ENCODE results near the gene CD2BP2. TPM values are rescaled to one million over a fixed set of nuclear protein-coding genes. Genes with fewer than 3 reads are reported as not detected.
"Not testable (repeated sequence)": the region's sequence is repeated elsewhere in the genome, so short reads cannot be mapped to it uniquely, and the experiment has no call there.

The CD2BP2 gene
- total RNA-seq, 4 donors from 2014 or later, result 43.1 to 68.1 (median 54.3) TPM

DNA sequence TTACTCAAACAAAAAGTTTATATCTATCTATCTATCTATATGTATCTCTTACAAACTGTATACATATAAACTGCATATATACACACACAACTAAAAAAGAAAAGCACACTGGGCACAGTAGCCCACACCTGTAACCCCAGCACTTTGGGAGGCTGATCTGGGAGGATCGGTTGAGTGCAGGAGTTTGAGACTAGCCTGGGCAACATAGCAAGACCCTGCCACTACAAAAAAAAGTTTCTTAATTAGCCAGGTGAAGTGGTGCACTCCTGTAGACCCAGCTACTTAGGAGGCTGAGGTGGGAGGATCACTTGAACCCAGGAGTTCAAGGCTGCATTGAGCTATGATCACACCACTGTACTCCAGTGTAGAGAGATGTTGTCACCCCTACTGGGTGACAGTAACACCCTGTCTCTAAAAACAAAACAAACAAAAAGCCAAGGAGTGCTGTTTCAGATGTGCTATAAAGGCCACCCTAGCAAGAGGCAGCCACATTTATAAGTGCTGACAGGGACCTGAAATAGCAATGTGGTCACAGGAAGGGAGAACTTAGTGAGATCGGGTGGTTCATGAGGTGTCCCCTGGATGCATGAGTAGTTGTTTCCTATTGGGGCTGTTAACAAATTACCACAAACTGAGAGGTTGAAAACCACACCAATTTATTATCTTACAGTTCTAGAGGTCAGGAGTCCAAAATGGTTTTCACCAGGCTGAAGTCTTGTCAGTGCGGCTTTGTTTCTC, 4.8 kb downstream of the CD2BP2 start:
- Histone ChIP-seq H3K4me1 (peaks cover 3 to 37% (median 26%) of the 10 kb centered on the region in 3 donors), H3K36me3 (peaks cover 0 to 48% of the 10 kb centered on the region in 2 donors), H3K9me3 (no peaks in the 10 kb centered on the region), H3K4me3 (no peak overlapping the region), H3K27me3 (no peaks in the 10 kb centered on the region), H3K27ac (no peak overlapping the region)
- no peak for TF ChIP-seq POLR2A (IDR thresholded peaks at IDR 0.05)
- no peak for TF ChIP-seq POLR2AphosphoS5 (IDR thresholded peaks at IDR 0.05)
- no peak for TF ChIP-seq EP300 (IDR thresholded peaks at IDR 0.05)
- TF ChIP-seq, protein P1, sequence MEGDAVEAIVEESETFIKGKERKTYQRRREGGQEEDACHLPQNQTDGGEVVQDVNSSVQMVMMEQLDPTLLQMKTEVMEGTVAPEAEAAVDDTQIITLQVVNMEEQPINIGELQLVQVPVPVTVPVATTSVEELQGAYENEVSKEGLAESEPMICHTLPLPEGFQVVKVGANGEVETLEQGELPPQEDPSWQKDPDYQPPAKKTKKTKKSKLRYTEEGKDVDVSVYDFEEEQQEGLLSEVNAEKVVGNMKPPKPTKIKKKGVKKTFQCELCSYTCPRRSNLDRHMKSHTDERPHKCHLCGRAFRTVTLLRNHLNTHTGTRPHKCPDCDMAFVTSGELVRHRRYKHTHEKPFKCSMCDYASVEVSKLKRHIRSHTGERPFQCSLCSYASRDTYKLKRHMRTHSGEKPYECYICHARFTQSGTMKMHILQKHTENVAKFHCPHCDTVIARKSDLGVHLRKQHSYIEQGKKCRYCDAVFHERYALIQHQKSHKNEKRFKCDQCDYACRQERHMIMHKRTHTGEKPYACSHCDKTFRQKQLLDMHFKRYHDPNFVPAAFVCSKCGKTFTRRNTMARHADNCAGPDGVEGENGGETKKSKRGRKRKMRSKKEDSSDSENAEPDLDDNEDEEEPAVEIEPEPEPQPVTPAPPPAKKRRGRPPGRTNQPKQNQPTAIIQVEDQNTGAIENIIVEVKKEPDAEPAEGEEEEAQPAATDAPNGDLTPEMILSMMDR (IDR thresholded peaks at IDR 0.05), result no peak
- ATAC-seq, result no peak
- 68 to 75% methylated on average over 2 to 3 of the region's 3 CpGs for WGBS, 2 donors (ENCODE audit: low coverage in 1 of 2)

DNA sequence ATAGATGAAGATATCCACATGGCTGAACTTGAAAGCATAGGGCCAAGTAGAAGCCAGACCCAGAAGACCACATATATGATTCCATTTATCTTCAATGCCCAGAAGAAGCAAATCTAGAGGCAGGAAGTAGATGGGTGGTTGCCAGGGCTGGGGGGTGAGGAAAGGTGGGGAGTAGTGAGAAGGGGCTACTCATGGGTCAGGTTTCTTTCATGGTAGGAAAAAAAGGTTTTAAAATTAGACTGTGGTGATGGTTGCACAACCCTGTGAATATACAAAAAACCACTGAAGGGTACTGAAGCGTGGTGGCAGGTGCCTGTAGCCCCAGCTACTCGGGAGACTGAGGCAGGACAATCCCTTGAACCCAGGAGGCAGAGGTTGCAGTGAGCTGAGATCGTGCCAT, 5.4 kb downstream of the CD2BP2 start:
- no peak for TF ChIP-seq POLR2A (IDR thresholded peaks at IDR 0.05)
- TF ChIP-seq, protein P1 (IDR thresholded peaks at IDR 0.05), result no peak
- TF ChIP-seq POLR2AphosphoS5 (IDR thresholded peaks at IDR 0.05), result no peak
- TF ChIP-seq EP300 (IDR thresholded peaks at IDR 0.05), result no peak
- Histone ChIP-seq H3K4me1 (peaks cover 3 to 37% (median 26%) of the 10 kb centered on the region in 3 donors), H3K27ac (peak overlapping the region in 1 of 4 donors; percentile 19), H3K36me3 (peaks cover 0 to 48% of the 10 kb centered on the region in 2 donors), H3K27me3 (no peaks in the 10 kb centered on the region), H3K9me3 (no peaks in the 10 kb centered on the region), H3K4me3 (no peak overlapping the region)
- WGBS, 2 donors (ENCODE audit: low coverage in 1 of 2), result 66 to 92% methylated on average over 2 to 3 of the region's 3 CpGs
- ATAC-seq, result no peak

DNA sequence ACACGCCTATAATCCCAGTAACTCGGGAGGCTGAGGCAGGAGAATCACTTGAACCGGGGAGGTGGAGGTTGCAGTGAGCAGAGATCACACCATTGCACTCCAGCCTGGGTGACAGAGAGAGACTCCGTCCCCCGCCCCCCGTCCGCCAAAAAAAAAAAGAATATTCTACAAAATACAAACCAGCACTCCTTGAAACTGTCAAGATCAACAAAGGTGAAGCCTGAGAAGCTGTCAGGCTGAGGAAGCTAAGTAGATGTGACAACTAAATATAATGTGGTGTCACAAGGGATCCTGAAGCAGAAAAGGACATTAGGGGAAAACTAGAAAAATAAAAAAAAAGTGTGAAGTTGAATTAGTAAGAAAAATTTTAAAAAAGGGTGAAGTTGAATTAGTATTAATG, 6.2 kb downstream of the CD2BP2 start:
- no peaks in the 10 kb centered on the region for H3K9me3 ChIP-seq
- no peaks in the 10 kb centered on the region for H3K27me3 ChIP-seq
- WGBS, 2 donors (ENCODE audit: low coverage in 1 of 2), result 88% methylated on average over 7 of the region's 7 CpGs; no CpG with 5 or more reads in 1 of the 2 donors
- no peak overlapping the region for H3K4me3 ChIP-seq
- peaks cover 0 to 47% of the 10 kb centered on the region in 2 donors for H3K36me3 ChIP-seq
- H3K27ac ChIP-seq, result no peak overlapping the region
- ATAC-seq, result no peak
- TF ChIP-seq POLR2AphosphoS5 (IDR thresholded peaks at IDR 0.05) (no peak), POLR2A (IDR thresholded peaks at IDR 0.05) (no peak), EP300 (IDR thresholded peaks at IDR 0.05) (no peak)
- TF ChIP-seq, protein P1 (IDR thresholded peaks at IDR 0.05), result no peak
- H3K4me1 ChIP-seq, result peaks cover 3 to 29% (median 22%) of the 10 kb centered on the region in 3 donors

DNA sequence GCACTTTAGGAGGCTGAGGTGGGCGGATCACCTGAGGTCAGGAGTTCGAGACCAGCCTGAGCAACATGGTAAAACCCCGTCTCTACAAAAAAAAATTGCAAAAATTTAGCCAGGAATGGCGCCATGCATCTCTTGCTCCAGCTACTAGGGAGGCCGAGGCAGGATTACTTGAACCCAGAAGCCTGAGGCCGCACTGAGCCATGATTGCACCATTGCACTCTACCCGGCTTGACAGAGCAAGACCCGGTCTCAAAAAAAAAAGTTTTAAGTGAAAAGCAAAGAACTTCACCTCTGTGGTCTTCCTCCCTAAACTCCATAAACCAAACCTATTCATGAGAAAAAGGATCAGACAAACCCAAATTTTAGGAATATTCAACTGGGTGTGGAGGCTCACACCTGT, 7.0 kb downstream of the CD2BP2 start:
- no peak for ATAC-seq
- peaks cover 0 to 39% of the 10 kb centered on the region in 2 donors for H3K36me3 ChIP-seq
- TF ChIP-seq POLR2A (IDR thresholded peaks at IDR 0.05), result no peak
- no peak for TF ChIP-seq EP300 (IDR thresholded peaks at IDR 0.05)
- TF ChIP-seq, protein P1 (IDR thresholded peaks at IDR 0.05), result no peak
- TF ChIP-seq POLR2AphosphoS5 (IDR thresholded peaks at IDR 0.05), result no peak
- H3K27ac ChIP-seq, result no peak overlapping the region
- no peaks in the 10 kb centered on the region for H3K27me3 ChIP-seq
- 92 to 97% methylated on average over 2 to 6 of the region's 8 CpGs for WGBS, 2 donors (ENCODE audit: low coverage in 1 of 2)
- peaks cover 3 to 21% (median 17%) of the 10 kb centered on the region in 3 donors for H3K4me1 ChIP-seq
- no peak overlapping the region for H3K4me3 ChIP-seq
- H3K9me3 ChIP-seq, result no peaks in the 10 kb centered on the region

DNA sequence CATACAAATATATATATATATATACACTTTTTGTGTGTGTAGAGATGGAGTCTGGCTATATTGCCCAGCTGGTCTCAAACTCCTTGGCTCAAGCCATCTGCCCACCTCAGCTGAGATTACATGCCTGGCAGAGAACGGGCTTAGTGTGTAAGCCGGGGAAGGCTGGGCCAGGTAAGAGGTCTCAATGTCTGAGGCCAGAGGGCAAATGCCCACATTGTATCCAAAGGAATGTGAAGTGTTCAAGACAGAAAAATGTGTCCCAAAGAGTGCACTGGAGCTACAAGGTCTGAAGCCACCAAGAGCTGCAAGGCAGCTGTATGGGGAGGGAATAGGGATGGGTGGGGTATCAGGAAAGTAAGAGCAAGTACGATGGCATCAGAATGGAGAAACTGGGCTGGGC, 8.8 kb downstream of the CD2BP2 start:
- Histone ChIP-seq H3K27me3 (no peaks in the 10 kb centered on the region), H3K4me1 (peaks cover 0 to 3% (median 0%) of the 10 kb centered on the region in 3 donors), H3K9me3 (no peaks in the 10 kb centered on the region), H3K27ac (no peak overlapping the region), H3K36me3 (peaks cover 0 to 21% of the 10 kb centered on the region in 2 donors), H3K4me3 (no peak overlapping the region)
- ATAC-seq, result no peak
- 83 to 95% methylated on average over 1 to 2 of the region's 3 CpGs for WGBS, 2 donors (ENCODE audit: low coverage in 1 of 2)
- TF ChIP-seq POLR2AphosphoS5 (IDR thresholded peaks at IDR 0.05) (no peak), EP300 (IDR thresholded peaks at IDR 0.05) (no peak), POLR2A (IDR thresholded peaks at IDR 0.05) (no peak)
- TF ChIP-seq, protein P1 (IDR thresholded peaks at IDR 0.05), result no peak

DNA sequence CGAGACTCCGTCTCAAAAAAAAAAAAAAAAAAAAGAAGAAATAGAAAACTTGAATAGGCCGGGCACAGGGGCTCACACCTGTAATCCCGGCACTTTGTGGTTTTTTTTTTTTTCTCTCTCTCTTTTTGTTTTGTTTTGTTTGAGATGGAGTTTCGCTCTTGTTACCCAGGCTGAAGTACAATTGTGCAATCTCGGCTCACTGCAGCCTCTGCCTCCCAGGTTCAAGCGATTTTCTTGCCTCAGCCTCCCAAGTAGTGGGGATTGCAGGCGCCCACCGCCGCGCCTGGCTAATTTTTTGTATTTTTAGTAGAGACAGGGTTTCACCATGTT, 11.7 kb downstream of the CD2BP2 start:
- H3K4me3 ChIP-seq, H3K9me3 ChIP-seq, ATAC-seq, H3K27me3 ChIP-seq, H3K36me3 ChIP-seq, H3K4me1 ChIP-seq, H3K27ac ChIP-seq: not testable (repeated sequence)
- 90 to 96% methylated on average over 4 to 8 of the region's 11 CpGs for WGBS, 2 donors (ENCODE audit: low coverage in 1 of 2)
